Measurements from ENCODE around the gene SRGAP3.

The SRGAP3 gene

DNA sequence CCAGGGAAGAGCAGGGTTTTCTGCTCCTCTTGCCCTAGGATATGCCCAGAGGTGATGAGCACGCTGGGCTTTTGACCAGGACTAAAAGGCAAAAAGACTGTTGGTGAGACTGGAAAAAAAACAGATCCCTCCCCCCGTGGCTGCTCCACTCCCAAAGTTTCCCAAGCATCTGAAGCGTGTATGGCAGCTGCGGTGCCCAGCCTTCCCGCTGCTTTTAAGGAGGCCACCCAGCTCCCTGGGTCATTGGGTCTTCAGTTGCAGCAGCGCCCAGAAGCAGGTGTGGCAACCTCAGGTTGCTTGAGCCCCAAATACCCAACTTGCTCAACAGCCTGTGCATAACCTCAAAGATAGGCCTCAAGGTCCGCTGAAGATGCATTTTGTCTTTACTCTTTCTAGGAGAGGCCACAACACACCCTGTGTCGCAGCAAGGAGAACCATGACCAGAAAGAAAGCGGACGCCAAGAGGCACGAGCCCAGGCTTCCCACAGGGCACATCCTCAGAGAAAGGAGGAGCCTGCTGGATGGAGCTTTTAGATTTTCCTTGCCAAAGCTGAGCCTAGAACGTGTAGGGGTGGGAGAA is 2.0 kb downstream of the SRGAP3 start:
- ATAC-seq = no peak

DNA sequence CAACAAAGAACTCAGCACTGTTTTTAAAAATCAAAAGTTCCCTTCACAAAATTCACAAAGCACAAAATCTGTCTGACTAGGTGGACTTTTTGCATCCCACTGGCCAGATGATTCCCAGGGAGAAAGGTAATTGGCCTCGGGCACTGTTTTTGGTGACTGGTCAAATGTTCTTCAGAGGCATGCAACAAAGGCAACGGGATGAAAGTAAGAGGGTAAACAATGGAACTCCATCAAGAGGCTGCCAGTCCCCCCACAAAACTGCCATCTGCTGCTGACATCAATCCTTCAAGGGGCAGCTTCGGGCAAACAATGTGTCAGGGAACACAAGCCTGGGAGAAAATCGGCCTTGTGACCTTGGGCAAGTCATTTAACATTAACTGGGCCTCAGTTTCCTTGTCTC is 3.3 kb downstream of the SRGAP3 start:
- no peak for ATAC-seq
- TF ChIP-seq ZNF565 (CRISPR knock-in tag; conservative IDR thresholded peaks at IDR 0.05; ENCODE audit: low read depth) (no peak), TOX (CRISPR knock-in tag; IDR thresholded peaks at IDR 0.05; ENCODE audit: borderline replicate concordance) (no peak), SNAI2 (CRISPR knock-in tag; IDR thresholded peaks at IDR 0.05) (no peak), ZFP30 (CRISPR knock-in tag; IDR thresholded peaks at IDR 0.05) (no peak), PPARA (CRISPR knock-in tag; IDR thresholded peaks at IDR 0.05; ENCODE audit: borderline replicate concordance) (no peak)

More for the DNA sequence above, 2.0 kb downstream of the SRGAP3 start:
- TF ChIP-seq PPARA (CRISPR knock-in tag; IDR thresholded peaks at IDR 0.05; ENCODE audit: borderline replicate concordance) = no peak
- no peak for TF ChIP-seq OSR1 (CRISPR knock-in tag; IDR thresholded peaks at IDR 0.05)
- TF ChIP-seq, protein P1, sequence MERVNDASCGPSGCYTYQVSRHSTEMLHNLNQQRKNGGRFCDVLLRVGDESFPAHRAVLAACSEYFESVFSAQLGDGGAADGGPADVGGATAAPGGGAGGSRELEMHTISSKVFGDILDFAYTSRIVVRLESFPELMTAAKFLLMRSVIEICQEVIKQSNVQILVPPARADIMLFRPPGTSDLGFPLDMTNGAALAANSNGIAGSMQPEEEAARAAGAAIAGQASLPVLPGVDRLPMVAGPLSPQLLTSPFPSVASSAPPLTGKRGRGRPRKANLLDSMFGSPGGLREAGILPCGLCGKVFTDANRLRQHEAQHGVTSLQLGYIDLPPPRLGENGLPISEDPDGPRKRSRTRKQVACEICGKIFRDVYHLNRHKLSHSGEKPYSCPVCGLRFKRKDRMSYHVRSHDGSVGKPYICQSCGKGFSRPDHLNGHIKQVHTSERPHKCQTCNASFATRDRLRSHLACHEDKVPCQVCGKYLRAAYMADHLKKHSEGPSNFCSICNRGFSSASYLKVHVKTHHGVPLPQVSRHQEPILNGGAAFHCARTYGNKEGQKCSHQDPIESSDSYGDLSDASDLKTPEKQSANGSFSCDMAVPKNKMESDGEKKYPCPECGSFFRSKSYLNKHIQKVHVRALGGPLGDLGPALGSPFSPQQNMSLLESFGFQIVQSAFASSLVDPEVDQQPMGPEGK (CRISPR knock-in tag; IDR thresholded peaks at IDR 0.05; ENCODE audit: borderline replicate concordance) = no peak
- TF ChIP-seq ZNF565 (CRISPR knock-in tag; conservative IDR thresholded peaks at IDR 0.05; ENCODE audit: low read depth) = no peak
- TF ChIP-seq, protein P2, sequence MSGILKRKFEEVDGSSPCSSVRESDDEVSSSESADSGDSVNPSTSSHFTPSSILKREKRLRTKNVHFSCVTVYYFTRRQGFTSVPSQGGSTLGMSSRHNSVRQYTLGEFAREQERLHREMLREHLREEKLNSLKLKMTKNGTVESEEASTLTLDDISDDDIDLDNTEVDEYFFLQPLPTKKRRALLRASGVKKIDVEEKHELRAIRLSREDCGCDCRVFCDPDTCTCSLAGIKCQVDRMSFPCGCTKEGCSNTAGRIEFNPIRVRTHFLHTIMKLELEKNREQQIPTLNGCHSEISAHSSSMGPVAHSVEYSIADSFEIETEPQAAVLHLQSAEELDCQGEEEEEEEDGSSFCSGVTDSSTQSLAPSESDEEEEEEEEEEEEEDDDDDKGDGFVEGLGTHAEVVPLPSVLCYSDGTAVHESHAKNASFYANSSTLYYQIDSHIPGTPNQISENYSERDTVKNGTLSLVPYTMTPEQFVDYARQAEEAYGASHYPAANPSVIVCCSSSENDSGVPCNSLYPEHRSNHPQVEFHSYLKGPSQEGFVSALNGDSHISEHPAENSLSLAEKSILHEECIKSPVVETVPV (CRISPR knock-in tag; IDR thresholded peaks at IDR 0.05) = no peak
- TF ChIP-seq ZNF70 (CRISPR knock-in tag; IDR thresholded peaks at IDR 0.05) = no peak
- TF ChIP-seq TOX (CRISPR knock-in tag; IDR thresholded peaks at IDR 0.05; ENCODE audit: borderline replicate concordance) = no peak

DNA sequence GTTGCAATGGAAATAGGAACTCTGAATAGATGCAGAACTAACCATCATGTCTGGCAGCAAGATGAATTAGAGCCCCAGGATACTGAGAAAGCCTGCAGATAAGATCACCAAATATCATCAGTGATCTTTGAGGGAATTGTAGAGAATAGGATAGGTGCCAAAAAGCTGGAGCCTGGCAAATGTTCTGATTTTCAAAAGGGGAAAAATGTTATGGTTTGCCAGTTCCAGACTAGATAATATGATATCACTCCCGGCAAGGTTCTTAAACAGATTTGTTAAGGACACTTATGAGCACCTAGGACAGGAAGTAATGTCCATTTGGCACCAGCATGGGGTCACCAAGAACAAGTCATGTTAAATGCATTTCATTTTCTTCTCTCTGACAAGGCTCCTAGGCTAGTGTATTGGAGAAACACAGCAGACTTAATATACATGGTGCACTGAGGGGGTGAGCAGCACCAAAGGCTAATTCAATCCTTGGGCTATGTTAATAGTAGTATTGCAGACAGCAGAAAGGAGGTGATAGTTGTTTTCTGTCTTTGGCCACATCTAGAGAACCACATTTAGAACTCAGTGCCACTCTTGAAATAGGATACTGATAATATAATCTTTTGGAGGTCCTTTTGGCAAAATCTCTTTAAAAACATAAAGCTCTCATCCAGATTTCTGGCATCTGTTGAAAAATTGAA is 4.8 kb downstream of the SRGAP3 start:
- TF ChIP-seq TOX (CRISPR knock-in tag; IDR thresholded peaks at IDR 0.05; ENCODE audit: borderline replicate concordance) (no peak), ZFP3 (CRISPR knock-in tag; IDR thresholded peaks at IDR 0.05) (peak; percentile 47; the same call in 1 of the 2 replicates), ESRRG (CRISPR knock-in tag; IDR thresholded peaks at IDR 0.05) (no peak), ZNF8 (CRISPR knock-in tag; IDR thresholded peaks at IDR 0.05) (peak; percentile 79), TCF4 (CRISPR knock-in tag; IDR thresholded peaks at IDR 0.05; ENCODE audit: borderline replicate concordance) (peak; percentile 76; the same call in 1 of the 2 replicates), PPARA (CRISPR knock-in tag; IDR thresholded peaks at IDR 0.05; ENCODE audit: borderline replicate concordance) (no peak), CSDC2 (CRISPR knock-in tag; IDR thresholded peaks at IDR 0.05) (0 out of 2 replicates have a peak, but pooled peaks have one; percentile 43), ZNF70 (CRISPR knock-in tag; IDR thresholded peaks at IDR 0.05) (peak; percentile 100), ISL1 (CRISPR knock-in tag; IDR thresholded peaks at IDR 0.05) (peak; percentile 84)
- TF ChIP-seq, protein P3, sequence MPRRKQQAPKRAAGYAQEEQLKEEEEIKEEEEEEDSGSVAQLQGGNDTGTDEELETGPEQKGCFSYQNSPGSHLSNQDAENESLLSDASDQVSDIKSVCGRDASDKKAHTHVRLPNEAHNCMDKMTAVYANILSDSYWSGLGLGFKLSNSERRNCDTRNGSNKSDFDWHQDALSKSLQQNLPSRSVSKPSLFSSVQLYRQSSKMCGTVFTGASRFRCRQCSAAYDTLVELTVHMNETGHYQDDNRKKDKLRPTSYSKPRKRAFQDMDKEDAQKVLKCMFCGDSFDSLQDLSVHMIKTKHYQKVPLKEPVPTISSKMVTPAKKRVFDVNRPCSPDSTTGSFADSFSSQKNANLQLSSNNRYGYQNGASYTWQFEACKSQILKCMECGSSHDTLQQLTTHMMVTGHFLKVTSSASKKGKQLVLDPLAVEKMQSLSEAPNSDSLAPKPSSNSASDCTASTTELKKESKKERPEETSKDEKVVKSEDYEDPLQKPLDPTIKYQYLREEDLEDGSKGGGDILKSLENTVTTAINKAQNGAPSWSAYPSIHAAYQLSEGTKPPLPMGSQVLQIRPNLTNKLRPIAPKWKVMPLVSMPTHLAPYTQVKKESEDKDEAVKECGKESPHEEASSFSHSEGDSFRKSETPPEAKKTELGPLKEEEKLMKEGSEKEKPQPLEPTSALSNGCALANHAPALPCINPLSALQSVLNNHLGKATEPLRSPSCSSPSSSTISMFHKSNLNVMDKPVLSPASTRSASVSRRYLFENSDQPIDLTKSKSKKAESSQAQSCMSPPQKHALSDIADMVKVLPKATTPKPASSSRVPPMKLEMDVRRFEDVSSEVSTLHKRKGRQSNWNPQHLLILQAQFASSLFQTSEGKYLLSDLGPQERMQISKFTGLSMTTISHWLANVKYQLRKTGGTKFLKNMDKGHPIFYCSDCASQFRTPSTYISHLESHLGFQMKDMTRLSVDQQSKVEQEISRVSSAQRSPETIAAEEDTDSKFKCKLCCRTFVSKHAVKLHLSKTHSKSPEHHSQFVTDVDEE (CRISPR knock-in tag; IDR thresholded peaks at IDR 0.05) = peak; percentile 78; the same call in 1 of the 2 replicates
- ATAC-seq = peak; percentile 32

DNA sequence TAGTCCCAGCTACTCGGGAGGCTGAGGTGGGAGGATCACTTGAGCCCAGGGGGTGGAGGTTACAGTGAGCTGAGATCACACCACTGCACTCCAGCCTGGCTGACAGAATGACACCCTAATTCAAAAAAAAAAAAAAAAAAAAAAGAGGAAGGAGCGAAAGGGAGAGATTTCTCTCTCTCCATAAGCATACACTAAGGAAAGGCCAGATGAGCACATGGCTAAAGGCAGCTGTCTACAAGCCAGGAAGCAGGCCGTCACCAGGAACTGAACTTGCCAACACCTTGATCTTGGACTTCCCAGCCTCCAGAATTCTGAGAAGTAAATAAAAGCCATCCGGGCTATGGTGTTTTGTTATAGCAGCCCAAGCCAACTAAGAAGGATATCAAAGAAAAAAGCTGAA is 7.5 kb downstream of the SRGAP3 start:
- no peak for ATAC-seq
- TF ChIP-seq BACH2 (CRISPR knock-in tag; IDR thresholded peaks at IDR 0.05; ENCODE audit: borderline replicate concordance) (no peak), RARB (CRISPR knock-in tag; IDR thresholded peaks at IDR 0.05) (no peak), TOX (CRISPR knock-in tag; IDR thresholded peaks at IDR 0.05; ENCODE audit: borderline replicate concordance) (no peak), ZNF70 (CRISPR knock-in tag; IDR thresholded peaks at IDR 0.05) (no peak), PPARA (CRISPR knock-in tag; IDR thresholded peaks at IDR 0.05; ENCODE audit: borderline replicate concordance) (no peak), ISL1 (CRISPR knock-in tag; IDR thresholded peaks at IDR 0.05) (no peak)
- TF ChIP-seq, protein P4, sequence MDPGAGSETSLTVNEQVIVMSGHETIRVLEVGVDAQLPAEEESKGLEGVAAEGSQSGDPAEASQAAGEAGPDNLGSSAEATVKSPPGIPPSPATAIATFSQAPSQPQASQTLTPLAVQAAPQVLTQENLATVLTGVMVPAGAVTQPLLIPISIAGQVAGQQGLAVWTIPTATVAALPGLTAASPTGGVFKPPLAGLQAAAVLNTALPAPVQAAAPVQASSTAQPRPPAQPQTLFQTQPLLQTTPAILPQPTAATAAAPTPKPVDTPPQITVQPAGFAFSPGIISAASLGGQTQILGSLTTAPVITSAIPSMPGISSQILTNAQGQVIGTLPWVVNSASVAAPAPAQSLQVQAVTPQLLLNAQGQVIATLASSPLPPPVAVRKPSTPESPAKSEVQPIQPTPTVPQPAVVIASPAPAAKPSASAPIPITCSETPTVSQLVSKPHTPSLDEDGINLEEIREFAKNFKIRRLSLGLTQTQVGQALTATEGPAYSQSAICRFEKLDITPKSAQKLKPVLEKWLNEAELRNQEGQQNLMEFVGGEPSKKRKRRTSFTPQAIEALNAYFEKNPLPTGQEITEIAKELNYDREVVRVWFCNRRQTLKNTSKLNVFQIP (CRISPR knock-in tag; IDR thresholded peaks at IDR 0.05; ENCODE audit: borderline replicate concordance, low read depth) = no peak
- TF ChIP-seq, protein P5, sequence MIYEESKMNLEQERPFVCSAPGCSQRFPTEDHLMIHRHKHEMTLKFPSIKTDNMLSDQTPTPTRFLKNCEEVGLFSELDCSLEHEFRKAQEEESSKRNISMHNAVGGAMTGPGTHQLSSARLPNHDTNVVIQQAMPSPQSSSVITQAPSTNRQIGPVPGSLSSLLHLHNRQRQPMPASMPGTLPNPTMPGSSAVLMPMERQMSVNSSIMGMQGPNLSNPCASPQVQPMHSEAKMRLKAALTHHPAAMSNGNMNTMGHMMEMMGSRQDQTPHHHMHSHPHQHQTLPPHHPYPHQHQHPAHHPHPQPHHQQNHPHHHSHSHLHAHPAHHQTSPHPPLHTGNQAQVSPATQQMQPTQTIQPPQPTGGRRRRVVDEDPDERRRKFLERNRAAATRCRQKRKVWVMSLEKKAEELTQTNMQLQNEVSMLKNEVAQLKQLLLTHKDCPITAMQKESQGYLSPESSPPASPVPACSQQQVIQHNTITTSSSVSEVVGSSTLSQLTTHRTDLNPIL (CRISPR knock-in tag; IDR thresholded peaks at IDR 0.05; ENCODE audit: low read depth) = no peak
- TF ChIP-seq, protein P3 (CRISPR knock-in tag; IDR thresholded peaks at IDR 0.05) = no peak
- TF ChIP-seq, protein P2 (CRISPR knock-in tag; IDR thresholded peaks at IDR 0.05) = no peak
